HepG2 (cell line): ENCODE measurements around the gene PRDM10. TPM values are rescaled to one million over a fixed set of nuclear protein-coding genes. Genes with fewer than 3 reads are reported as not detected.

ENCODE experiments used
- CREB1 ChIP-seq, 2 experiments: fragments of 450-650 bp in 1 of 2; IDR thresholded peaks; 2 replicates each; pipeline ENCODE4 v1.6.1; 2016 to 2017; ENCODE audit warnings: control low read depth in 1 of 2, mild to moderate bottlenecking in 1 of 2, missing compliant biosample characterization in 1 of 2, missing genetic modification characterization in 1 of 2
- ELF4 ChIP-seq: sonication (generic); formaldehyde crosslinking; IDR thresholded peaks from 2 replicates; pipeline ENCODE4 v1.5.0; 2020; ENCODE audit warnings: missing genetic modification reagents, mild to moderate bottlenecking, moderate library complexity, borderline replicate concordance
- ERF ChIP-seq: IDR thresholded peaks from 2 replicates; pipeline ENCODE4 v1.6.1; 2018; ENCODE audit warnings: missing biosample characterization, missing genetic modification reagents
- HMGA1 ChIP-seq: sonication (generic); formaldehyde crosslinking; conservative IDR thresholded peaks from 2 replicates; pipeline ENCODE4 v1.4.0; 2020; ENCODE audit warnings: missing genetic modification reagents
- HOXA5 ChIP-seq: sonication (generic); formaldehyde crosslinking; IDR thresholded peaks from 2 replicates; pipeline ENCODE4 v1.4.0; 2020; ENCODE audit warnings: missing genetic modification reagents
- IRX3 ChIP-seq: sonication (generic); formaldehyde crosslinking; IDR thresholded peaks from 2 replicates; pipeline ENCODE4 v1.8.1; 2023; ENCODE audit warnings: mild to moderate bottlenecking, low read depth, missing genetic modification reagents, borderline replicate concordance
- MAFK ChIP-seq, 2 experiments: IDR thresholded peaks in 1 of 2; conservative IDR thresholded peaks in 1 of 2; 2 replicates each; pipeline ENCODE4 v1.6.1; 2011; ENCODE audit warnings: improper control_type of control experiment in 2 of 2, low read length in 2 of 2
- MBNL3 ChIP-seq: fragments of 250-450 bp; sonication (Bioruptor Pico); conservative IDR thresholded peaks from 2 replicates; pipeline ENCODE4 v1.8.0; 2022; ENCODE audit warnings: mild to moderate bottlenecking, inconsistent platforms
- MXD4 ChIP-seq: IDR thresholded peaks from 2 replicates; pipeline ENCODE4 v1.6.1; 2016; ENCODE audit warnings: mild to moderate bottlenecking, missing biosample characterization, missing genetic modification reagents
- NFIC ChIP-seq: IDR thresholded peaks from 2 replicates; pipeline ENCODE4 v1.6.1; 2012; ENCODE audit warnings: mild to moderate bottlenecking, low read length, inconsistent platforms
- NONO ChIP-seq, 2 experiments: fragments of 450-650 bp in 1 of 2; sonication (generic) in 1 of 2; formaldehyde crosslinking in 1 of 2; IDR thresholded peaks in 1 of 2; conservative IDR thresholded peaks in 1 of 2; 2 replicates each; pipeline versions ENCODE4 v1.6.1 to v1.8.0; 2017 to 2022; ENCODE audit warnings: mild to moderate bottlenecking in 1 of 2, missing genetic modification reagents in 1 of 2, moderate library complexity in 1 of 2
- RNF2 ChIP-seq: fragments of 450-650 bp; conservative IDR thresholded peaks from 2 replicates; pipeline ENCODE4 v1.6.1; 2016; ENCODE audit warnings: low read depth
- TARDBP ChIP-seq: sonication (generic); formaldehyde crosslinking; IDR thresholded peaks from 2 replicates; pipeline ENCODE4 v1.8.0; 2022; ENCODE audit warnings: mild to moderate bottlenecking, missing genetic modification reagents
- ZBTB20 ChIP-seq: sonication (generic); formaldehyde crosslinking; IDR thresholded peaks from 2 replicates; pipeline ENCODE4 v1.8.1; 2023; ENCODE audit warnings: missing genetic modification reagents, low read depth, mild to moderate bottlenecking, borderline replicate concordance
- ZNF430 ChIP-seq: sonication (generic); formaldehyde crosslinking; IDR thresholded peaks from 2 replicates; pipeline ENCODE4 v1.9.0; 2021; ENCODE audit warnings: mild to moderate bottlenecking, missing genetic modification reagents
- ZNF607 ChIP-seq: sonication (generic); formaldehyde crosslinking; IDR thresholded peaks from 2 replicates; pipeline ENCODE4 v1.5.1; 2020; ENCODE audit warnings: missing genetic modification reagents, mild to moderate bottlenecking, borderline replicate concordance
- ZNF737 ChIP-seq: sonication (generic); formaldehyde crosslinking; IDR thresholded peaks from 2 replicates; pipeline ENCODE4 v1.5.0; 2020; ENCODE audit warnings: missing genetic modification reagents, mild to moderate bottlenecking, borderline replicate concordance
- ZNF788 ChIP-seq: sonication (generic); formaldehyde crosslinking; IDR thresholded peaks from 2 replicates; pipeline ENCODE4 v1.5.0; 2020; ENCODE audit warnings: mild to moderate bottlenecking, missing genetic modification reagents, borderline replicate concordance
- polyA plus RNA-seq, 8 experiments: library from polyadenylated mRNA; depleted of rRNA in 3 of 8; stranded (reverse) in 7 of 8; unstranded in 1 of 8; fragments of >200 nt; fragmentation: Illumina TruSeq in 4 of 8; extraction: Trizol in 4 of 8; gene quantifications; 2 replicates each; pipeline versions ENCODE4 v1.2.1 to v1.2.3, GENCODE V29; 2011 to 2016; ENCODE audit warnings: low read depth in 4 of 8, missing spikeins in 1 of 8, mixed read lengths in 1 of 8; ENCODE audit not compliant: insufficient read depth in 1 of 8
- total RNA-seq, 5 experiments: library from RNA; depleted of rRNA; stranded (reverse); fragments of >200 nt; fragmentation: Illumina TruSeq; extraction: Trizol; gene quantifications; 2 replicates each; pipeline ENCODE4 v1.2.3, GENCODE V29; 2016; ENCODE audit warnings: low read depth in 1 of 5
- TF ChIP-seq, protein P1 (sequence below): sonication (generic); formaldehyde crosslinking; conservative IDR thresholded peaks from 2 replicates; pipeline ENCODE4 v1.4.0; 2020; ENCODE audit warnings: mild to moderate bottlenecking, missing genetic modification reagents, moderate library complexity
- TF ChIP-seq, protein P2 (sequence below): sonication (generic); formaldehyde crosslinking; IDR thresholded peaks from 2 replicates; pipeline ENCODE4 v1.4.0; 2020; ENCODE audit warnings: missing genetic modification reagents, mild to moderate bottlenecking, borderline replicate concordance
- TF ChIP-seq, protein P3 (sequence below): sonication (generic); formaldehyde crosslinking; IDR thresholded peaks from 2 replicates; pipeline ENCODE4 v1.8.1; 2023; ENCODE audit warnings: mild to moderate bottlenecking, inconsistent platforms, moderate library complexity, missing genetic modification reagents, borderline replicate concordance

PRDM10 gene
- total and polyA plus RNA-seq, 2 of the 13 experiments (the other 11 are each of a cell fraction or from before 2014, with no cell fraction given), result 5.7 to 5.8 TPM

DNA sequence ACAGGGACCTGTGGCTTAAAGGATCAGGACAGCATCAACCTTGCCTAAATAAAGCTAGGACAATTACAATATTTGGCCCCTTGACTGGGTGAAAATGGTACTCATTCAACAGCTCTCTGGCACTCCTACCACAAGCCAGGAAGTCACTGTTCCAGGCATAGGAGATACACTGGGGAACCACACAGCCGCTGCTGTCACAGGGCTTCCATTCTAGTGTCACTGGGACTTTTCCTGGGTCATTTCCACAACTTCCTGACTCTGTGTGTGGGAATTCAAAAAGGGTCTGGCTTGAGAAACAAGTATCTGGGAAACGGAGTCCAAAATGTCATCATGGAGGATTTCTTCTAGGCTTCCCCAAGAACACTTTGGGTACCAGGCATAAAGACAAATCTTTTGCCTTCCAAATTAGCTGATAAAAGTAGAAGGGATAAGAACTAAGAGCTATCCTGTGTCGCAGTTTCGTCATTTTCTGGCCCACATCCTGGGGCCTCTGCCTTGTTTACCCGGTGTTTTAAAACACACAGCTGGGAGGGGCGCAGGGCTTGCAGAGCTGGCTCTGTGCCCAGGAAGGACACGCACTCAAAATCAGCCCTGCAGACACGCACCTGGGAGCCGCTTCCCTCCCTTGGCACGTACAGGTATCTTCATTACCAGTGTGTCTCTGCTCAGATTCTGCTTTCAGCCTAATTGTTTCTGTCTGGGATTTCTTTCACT lies 149.0 kb downstream of the PRDM10 start (continued):
- TF ChIP-seq, protein P1, sequence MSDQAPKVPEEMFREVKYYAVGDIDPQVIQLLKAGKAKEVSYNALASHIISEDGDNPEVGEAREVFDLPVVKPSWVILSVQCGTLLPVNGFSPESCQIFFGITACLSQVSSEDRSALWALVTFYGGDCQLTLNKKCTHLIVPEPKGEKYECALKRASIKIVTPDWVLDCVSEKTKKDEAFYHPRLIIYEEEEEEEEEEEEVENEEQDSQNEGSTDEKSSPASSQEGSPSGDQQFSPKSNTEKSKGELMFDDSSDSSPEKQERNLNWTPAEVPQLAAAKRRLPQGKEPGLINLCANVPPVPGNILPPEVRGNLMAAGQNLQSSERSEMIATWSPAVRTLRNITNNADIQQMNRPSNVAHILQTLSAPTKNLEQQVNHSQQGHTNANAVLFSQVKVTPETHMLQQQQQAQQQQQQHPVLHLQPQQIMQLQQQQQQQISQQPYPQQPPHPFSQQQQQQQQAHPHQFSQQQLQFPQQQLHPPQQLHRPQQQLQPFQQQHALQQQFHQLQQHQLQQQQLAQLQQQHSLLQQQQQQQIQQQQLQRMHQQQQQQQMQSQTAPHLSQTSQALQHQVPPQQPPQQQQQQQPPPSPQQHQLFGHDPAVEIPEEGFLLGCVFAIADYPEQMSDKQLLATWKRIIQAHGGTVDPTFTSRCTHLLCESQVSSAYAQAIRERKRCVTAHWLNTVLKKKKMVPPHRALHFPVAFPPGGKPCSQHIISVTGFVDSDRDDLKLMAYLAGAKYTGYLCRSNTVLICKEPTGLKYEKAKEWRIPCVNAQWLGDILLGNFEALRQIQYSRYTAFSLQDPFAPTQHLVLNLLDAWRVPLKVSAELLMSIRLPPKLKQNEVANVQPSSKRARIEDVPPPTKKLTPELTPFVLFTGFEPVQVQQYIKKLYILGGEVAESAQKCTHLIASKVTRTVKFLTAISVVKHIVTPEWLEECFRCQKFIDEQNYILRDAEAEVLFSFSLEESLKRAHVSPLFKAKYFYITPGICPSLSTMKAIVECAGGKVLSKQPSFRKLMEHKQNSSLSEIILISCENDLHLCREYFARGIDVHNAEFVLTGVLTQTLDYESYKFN (CRISPR knock-in tag), result peak; percentile 86
- TF ChIP-seq RNF2 (no peak), MBNL3 (no peak), ZNF737 (CRISPR knock-in tag) (no peak), HMGA1 (no peak), HOXA5 (CRISPR knock-in tag) (no peak), ZNF430 (0 out of 2 replicates have a peak, but pooled peaks have one; percentile 52), ZNF788 (CRISPR knock-in tag) (peak; percentile 49; the same call in 1 of the 2 replicates), MXD4 (CRISPR knock-in tag) (no peak), IRX3 (CRISPR knock-in tag) (no peak), CREB1 (IDR thresholded peaks at IDR 0.05) (no peak), CREB1 (CRISPR knock-in tag; IDR thresholded peaks at IDR 0.05) (peak; percentile 40; the same call in 1 of the 2 replicates), TARDBP (CRISPR knock-in tag) (peak; percentile 75; the same call in 1 of the 2 replicates), ERF (CRISPR knock-in tag) (peak; percentile 78; the same call in 1 of the 2 replicates), NFIC (peak; percentile 94), ZNF607 (CRISPR knock-in tag) (0 out of 2 replicates have a peak, but pooled peaks have one; percentile 10), NONO (IDR thresholded peaks at IDR 0.05) (no peak), NONO (CRISPR knock-in tag; conservative IDR thresholded peaks at IDR 0.05) (no peak), ZBTB20 (CRISPR knock-in tag) (peak; percentile 43; the same call in 1 of the 2 replicates), ELF4 (CRISPR knock-in tag) (no peak), MAFK (conservative IDR thresholded peaks at IDR 0.05 in 1 of 2, IDR thresholded peaks at IDR 0.05 in 1 of 2; ENCODE audit: low read length in 2 of 2) (no peak)
- TF ChIP-seq, protein P2, sequence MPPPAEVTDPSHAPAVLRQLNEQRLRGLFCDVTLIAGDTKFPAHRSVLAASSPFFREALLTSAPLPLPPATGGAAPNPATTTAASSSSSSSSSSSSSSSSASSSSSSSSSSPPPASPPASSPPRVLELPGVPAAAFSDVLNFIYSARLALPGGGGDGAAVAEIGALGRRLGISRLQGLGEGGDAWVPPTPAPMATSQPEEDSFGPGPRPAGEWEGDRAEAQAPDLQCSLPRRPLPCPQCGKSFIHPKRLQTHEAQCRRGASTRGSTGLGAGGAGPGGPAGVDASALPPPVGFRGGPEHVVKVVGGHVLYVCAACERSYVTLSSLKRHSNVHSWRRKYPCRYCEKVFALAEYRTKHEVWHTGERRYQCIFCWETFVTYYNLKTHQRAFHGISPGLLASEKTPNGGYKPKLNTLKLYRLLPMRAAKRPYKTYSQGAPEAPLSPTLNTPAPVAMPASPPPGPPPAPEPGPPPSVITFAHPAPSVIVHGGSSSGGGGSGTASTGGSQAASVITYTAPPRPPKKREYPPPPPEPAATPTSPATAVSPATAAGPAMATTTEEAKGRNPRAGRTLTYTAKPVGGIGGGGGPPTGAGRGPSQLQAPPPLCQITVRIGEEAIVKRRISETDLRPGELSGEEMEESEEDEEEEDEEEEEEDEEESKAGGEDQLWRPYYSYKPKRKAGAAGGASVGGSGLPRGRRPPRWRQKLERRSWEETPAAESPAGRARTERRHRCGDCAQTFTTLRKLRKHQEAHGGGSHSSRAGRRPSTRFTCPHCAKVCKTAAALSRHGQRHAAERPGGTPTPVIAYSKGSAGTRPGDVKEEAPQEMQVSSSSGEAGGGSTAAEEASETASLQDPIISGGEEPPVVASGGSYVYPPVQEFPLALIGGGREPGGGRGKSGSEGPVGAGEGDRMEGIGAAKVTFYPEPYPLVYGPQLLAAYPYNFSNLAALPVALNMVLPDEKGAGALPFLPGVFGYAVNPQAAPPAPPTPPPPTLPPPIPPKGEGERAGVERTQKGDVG (CRISPR knock-in tag), result 0 out of 2 replicates have a peak, but pooled peaks have one; percentile 57
- TF ChIP-seq, protein P3, sequence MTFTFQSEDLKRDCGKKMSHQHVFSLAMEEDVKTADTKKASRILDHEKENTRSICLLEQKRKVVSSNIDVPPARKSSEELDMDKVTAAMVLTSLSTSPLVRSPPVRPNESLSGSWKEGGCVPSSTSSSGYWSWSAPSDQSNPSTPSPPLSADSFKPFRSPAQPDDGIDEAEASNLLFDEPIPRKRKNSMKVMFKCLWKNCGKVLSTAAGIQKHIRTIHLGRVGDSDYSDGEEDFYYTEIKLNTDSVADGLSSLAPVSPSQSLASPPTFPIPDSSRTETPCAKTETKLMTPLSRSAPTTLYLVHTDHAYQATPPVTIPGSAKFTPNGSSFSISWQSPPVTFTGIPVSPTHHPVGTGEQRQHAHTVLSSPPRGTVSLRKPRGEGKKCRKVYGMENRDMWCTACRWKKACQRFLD (CRISPR knock-in tag), result no peak
